MG63 (cell line): ENCODE measurements around the gene DLGAP1. TPM values are rescaled to one million over a fixed set of nuclear protein-coding genes. Genes with fewer than 3 reads are reported as not detected.
A peak's percentile ranks its signal among the peaks of the same experiment; 100 is the strongest.

Experiments
- DNase-seq: peaks from one replicate; pipeline ENCODE4 v3.0.0-alpha.2; 2020
- H3K27me3 ChIP-seq: fragments of 250-450 bp; sonication (Bioruptor Pico); 2 replicates; pipeline ENCODE4 v1.5.1; 2020; ENCODE audit warnings: mild to moderate bottlenecking, moderate library complexity
- H3K36me3 ChIP-seq: fragments of 250-450 bp; sonication (Bioruptor Pico); 2 replicates; pipeline ENCODE4 v1.5.1; 2020; ENCODE audit warnings: mild to moderate bottlenecking, moderate library complexity
- H3K4me3 ChIP-seq: fragments of 250-450 bp; sonication (Bioruptor Pico); 2 replicates; pipeline ENCODE4 v1.5.1; 2020; ENCODE audit warnings: mild to moderate bottlenecking, moderate library complexity
- H3K9me3 ChIP-seq: fragments of 250-450 bp; sonication (Bioruptor Pico); 2 replicates; pipeline ENCODE4 v1.5.1; 2020; ENCODE audit warnings: mild to moderate bottlenecking, moderate library complexity
- total RNA-seq: library from RNA; depleted of rRNA; stranded (reverse); fragments of >200 nt; shearing (Covaris generic); gene quantifications from 2 replicates; pipeline ENCODE4 v1.2.3, GENCODE V29; 2014; ENCODE audit warnings: low replicate concordance

DLGAP1 gene
- total RNA-seq, 1 experiment from 2014 or later = 3.4 TPM

GRCh38 chr18:3597409-3598357 lies 857.4 kb downstream of the DLGAP1 start:
- peaks cover 3% of the 10 kb centered on the region; the same call in 1 of the 2 replicates for H3K36me3 ChIP-seq
- H3K27me3 ChIP-seq = no peaks in the 10 kb centered on the region
- no peaks in the 10 kb centered on the region for H3K9me3 ChIP-seq
- no peak for DNase-seq
- H3K4me3 ChIP-seq = no peak overlapping the region

GRCh38 chr18:3596637-3597384 lies 858.3 kb downstream of the DLGAP1 start:
- Histone ChIP-seq H3K9me3 (no peaks in the 10 kb centered on the region), H3K4me3 (no peak overlapping the region), H3K36me3 (peaks cover 3% of the 10 kb centered on the region; the same call in 1 of the 2 replicates), H3K27me3 (no peaks in the 10 kb centered on the region)
- DNase-seq = no peak

GRCh38 chr18:3596324-3596636 lies 858.8 kb downstream of the DLGAP1 start:
- Histone ChIP-seq H3K4me3 (no peak overlapping the region), H3K36me3 (peaks cover 3% of the 10 kb centered on the region; the same call in 1 of the 2 replicates), H3K27me3 (no peaks in the 10 kb centered on the region), H3K9me3 (no peaks in the 10 kb centered on the region)
- DNase-seq = no peak

- no peaks in the 10 kb centered on the region for H3K9me3 ChIP-seq
- H3K4me3 ChIP-seq = peak overlapping the region; percentile 45
- peaks cover 3% of the 10 kb centered on the region; the same call in 1 of the 2 replicates for H3K36me3 ChIP-seq
- no peaks in the 10 kb centered on the region for H3K27me3 ChIP-seq
- DNase-seq = peak; percentile 73
Observed at GRCh38 chr18:3595369-3596273, 859.5 kb downstream of the DLGAP1 start.

- Histone ChIP-seq H3K9me3 (no peaks in the 10 kb centered on the region), H3K36me3 (peaks cover 3% of the 10 kb centered on the region; the same call in 1 of the 2 replicates), H3K27me3 (no peaks in the 10 kb centered on the region), H3K4me3 (peak overlapping the region; percentile 45)
- no peak for DNase-seq
Observed at GRCh38 chr18:3594760-3595368, 860.2 kb downstream of the DLGAP1 start.

- peaks cover 3% of the 10 kb centered on the region; the same call in 1 of the 2 replicates for H3K36me3 ChIP-seq
- no peaks in the 10 kb centered on the region for H3K9me3 ChIP-seq
- peak overlapping the region; percentile 45 for H3K4me3 ChIP-seq
- no peaks in the 10 kb centered on the region for H3K27me3 ChIP-seq
- DNase-seq = peak; percentile 88
Observed at GRCh38 chr18:3593904-3594759, 861.0 kb downstream of the DLGAP1 start.

GRCh38 chr18:3593381-3593903 lies 861.7 kb downstream of the DLGAP1 start:
- peak; percentile 49 for DNase-seq
- H3K4me3 ChIP-seq = no peak overlapping the region
- H3K36me3 ChIP-seq = peaks cover 3% of the 10 kb centered on the region; the same call in 1 of the 2 replicates
- H3K27me3 ChIP-seq = no peaks in the 10 kb centered on the region
- H3K9me3 ChIP-seq = no peaks in the 10 kb centered on the region

- peaks cover 3% of the 10 kb centered on the region; the same call in 1 of the 2 replicates for H3K36me3 ChIP-seq
- H3K27me3 ChIP-seq = no peaks in the 10 kb centered on the region
- H3K4me3 ChIP-seq = no peak overlapping the region
- no peak for DNase-seq
- H3K9me3 ChIP-seq = no peaks in the 10 kb centered on the region
Observed at GRCh38 chr18:3592864-3593263, 862.2 kb downstream of the DLGAP1 start.

GRCh38 chr18:3590096-3590630 lies 864.9 kb downstream of the DLGAP1 start:
- no peak for DNase-seq
- Histone ChIP-seq H3K36me3 (no peaks in the 10 kb centered on the region), H3K27me3 (no peaks in the 10 kb centered on the region), H3K4me3 (no peak overlapping the region), H3K9me3 (no peaks in the 10 kb centered on the region)

GRCh38 chr18:3585656-3586509 lies 869.2 kb downstream of the DLGAP1 start:
- peak; percentile 65 for DNase-seq

GRCh38 chr18:3584897-3585460 lies 870.1 kb downstream of the DLGAP1 start:
- no peak for DNase-seq
- no peaks in the 10 kb centered on the region for H3K9me3 ChIP-seq
- H3K27me3 ChIP-seq = no peaks in the 10 kb centered on the region
- H3K36me3 ChIP-seq = no peaks in the 10 kb centered on the region
- no peak overlapping the region for H3K4me3 ChIP-seq

More at GRCh38 chr18:3585656-3586509, 869.2 kb downstream of the DLGAP1 start:
- H3K27me3 ChIP-seq = no peaks in the 10 kb centered on the region
- H3K9me3 ChIP-seq = no peaks in the 10 kb centered on the region
- no peak overlapping the region for H3K4me3 ChIP-seq
- H3K36me3 ChIP-seq = no peaks in the 10 kb centered on the region

GRCh38 chr18:3584266-3584861 lies 870.7 kb downstream of the DLGAP1 start:
- H3K27me3 ChIP-seq = no peaks in the 10 kb centered on the region
- H3K4me3 ChIP-seq = no peak overlapping the region
- no peaks in the 10 kb centered on the region for H3K9me3 ChIP-seq
- H3K36me3 ChIP-seq = no peaks in the 10 kb centered on the region
- DNase-seq = no peak

- no peak for DNase-seq
Observed at GRCh38 chr18:3583873-3584247, 871.2 kb downstream of the DLGAP1 start.

More at GRCh38 chr18:3583873-3584247, 871.2 kb downstream of the DLGAP1 start:
- no peak overlapping the region for H3K4me3 ChIP-seq
- H3K27me3 ChIP-seq = no peaks in the 10 kb centered on the region
- no peaks in the 10 kb centered on the region for H3K9me3 ChIP-seq
- H3K36me3 ChIP-seq = no peaks in the 10 kb centered on the region
